GM23338 (cell line): Measurements from ENCODE around the gene FMN2. TPM values are rescaled to one million over a fixed set of nuclear protein-coding genes. Genes with fewer than 3 reads are reported as not detected.

ENCODE experiments used
- ATAC-seq: fragments of 200-7000 bp; cut with Tn5 transposase; 3 replicates; pipeline ENCODE4 v1.9.1; 2020
- DNase-seq: peaks from one replicate; pipeline ENCODE4 v3.0.0-alpha.2; 2015; ENCODE audit warnings: low spot score
- H2AFZ ChIP-seq: fragments of 200-600 bp; sonication (generic); 2 replicates; pipeline ENCODE4 v1.8.0; 2016; ENCODE audit warnings: antibody characterized with exemption, mild to moderate bottlenecking, moderate library complexity
- H3F3A ChIP-seq: fragments of 200-600 bp; sonication (generic); replicated peaks from 2 replicates; pipeline ENCODE4 v1.8.0; 2017; ENCODE audit warnings: antibody characterized with exemption, mixed run types, low read depth
- H3K27ac ChIP-seq: fragments of 200-600 bp; sonication (generic); 2 replicates; pipeline ENCODE4 v1.6.1; 2016; ENCODE audit warnings: low read depth
- H3K27me3 ChIP-seq: fragments of 200-600 bp; sonication (generic); 2 replicates; pipeline ENCODE4 v1.8.0; 2016; ENCODE audit warnings: mild to moderate bottlenecking, mixed run types, moderate library complexity; ENCODE audit not compliant: insufficient read depth
- H3K36me3 ChIP-seq: fragments of 200-600 bp; sonication (generic); 2 replicates; pipeline ENCODE4 v1.8.0; 2016; ENCODE audit warnings: mild to moderate bottlenecking; ENCODE audit not compliant: insufficient read depth
- H3K4me1 ChIP-seq: fragments of 200-600 bp; sonication (generic); 2 replicates; pipeline ENCODE4 v1.8.0; 2016; ENCODE audit warnings: mild to moderate bottlenecking, moderate library complexity; ENCODE audit not compliant: insufficient read depth
- H3K4me2 ChIP-seq: fragments of 200-600 bp; sonication (generic); 2 replicates; pipeline ENCODE4 v1.7.1; 2017; ENCODE audit warnings: mixed run types
- H3K4me3 ChIP-seq: fragments of 200-600 bp; sonication (generic); 2 replicates; pipeline ENCODE4 v1.6.1; 2016; ENCODE audit warnings: mixed run types
- H3K79me2 ChIP-seq: fragments of 200-600 bp; sonication (generic); replicated peaks from 2 replicates; pipeline ENCODE4 v1.8.0; 2017; ENCODE audit warnings: mild to moderate bottlenecking; ENCODE audit not compliant: insufficient read depth
- H3K9me2 ChIP-seq: fragments of 200-600 bp; sonication (generic); 2 replicates; pipeline ENCODE4 v1.8.0; 2017; ENCODE audit not compliant: insufficient read depth
- H4K20me1 ChIP-seq: fragments of 200-600 bp; sonication (generic); replicated peaks from 2 replicates; pipeline ENCODE4 v1.8.0; 2017; ENCODE audit warnings: mild to moderate bottlenecking; ENCODE audit not compliant: insufficient read depth
- H3K27ac Mint-ChIP-seq: 2 replicates; pipeline ENCODE4 v1.8.0; 2020; ENCODE audit warnings: inconsistent platforms, mild to moderate bottlenecking, moderate library complexity, mixed read lengths
- H3K27me3 Mint-ChIP-seq: 3 replicates; pipeline ENCODE4 v1.8.0; 2022; ENCODE audit warnings: low read depth, mild to moderate bottlenecking, moderate library complexity, mixed read lengths, inconsistent platforms; ENCODE audit not compliant: insufficient read depth, poor library complexity
- H3K36me3 Mint-ChIP-seq: 3 replicates; pipeline ENCODE4 v1.8.0; 2021; ENCODE audit warnings: low read depth, mild to moderate bottlenecking, inconsistent platforms, moderate library complexity, mixed read lengths
- H3K4me1 Mint-ChIP-seq: 3 replicates; pipeline ENCODE4 v1.8.0; 2020; ENCODE audit warnings: mild to moderate bottlenecking, inconsistent platforms, mixed read lengths
- H3K4me3 Mint-ChIP-seq: 3 replicates; pipeline ENCODE4 v1.8.0; 2021; ENCODE audit warnings: moderate library complexity, mild to moderate bottlenecking, inconsistent platforms, mixed read lengths
- H3K9me3 Mint-ChIP-seq: 3 replicates; pipeline ENCODE4 v1.8.0; 2020; ENCODE audit warnings: moderate library complexity, mild to moderate bottlenecking, inconsistent platforms, mixed read lengths
- CREB1 ChIP-seq: fragments of 250-450 bp; sonication (Bioruptor Pico); IDR thresholded peaks from 2 replicates; pipeline ENCODE4 v1.5.0; 2020; ENCODE audit warnings: low read depth, mild to moderate bottlenecking, moderate library complexity
- EZH2 ChIP-seq: fragments of 200-600 bp; sonication (generic); IDR thresholded peaks from one replicate; pipeline ENCODE4 v1.8.0; 2017; ENCODE audit warnings: antibody characterized with exemption, mild to moderate bottlenecking, low read depth; ENCODE audit not compliant: unreplicated experiment
- EZH2phosphoT487 ChIP-seq: fragments of 200-600 bp; sonication (generic); IDR thresholded peaks from one replicate; pipeline ENCODE4 v1.8.1; 2018; ENCODE audit warnings: antibody characterized with exemption; ENCODE audit not compliant: unreplicated experiment
- JUNB ChIP-seq: IDR thresholded peaks from one replicate; pipeline ENCODE4 v1.6.1; 2016; ENCODE audit warnings: antibody characterized with exemption; ENCODE audit not compliant: unreplicated experiment
- NANOG ChIP-seq: IDR thresholded peaks from 2 replicates; pipeline ENCODE4 v1.6.1; 2016; ENCODE audit warnings: antibody characterized with exemption, borderline replicate concordance
- POLR2AphosphoS5 ChIP-seq: IDR thresholded peaks from 2 replicates; pipeline ENCODE4 v1.6.1; 2016; ENCODE audit warnings: antibody characterized with exemption, low read depth
- STAT1 ChIP-seq: IDR thresholded peaks from one replicate; pipeline ENCODE4 v1.6.1; 2016; ENCODE audit warnings: antibody characterized with exemption; ENCODE audit not compliant: unreplicated experiment
- ZNF114 ChIP-seq: fragments of 250-450 bp; sonication (Bioruptor Pico); IDR thresholded peaks from 2 replicates; pipeline ENCODE4 v1.5.0; 2020; ENCODE audit warnings: mild to moderate bottlenecking, moderate library complexity
- ZNF331 ChIP-seq: fragments of 250-450 bp; sonication (Bioruptor Pico); IDR thresholded peaks from 2 replicates; pipeline ENCODE4 v1.5.0; 2020; ENCODE audit warnings: low read depth, mild to moderate bottlenecking, moderate library complexity
- polyA plus RNA-seq: library from polyadenylated mRNA; unstranded; fragments of >200 nt; fragmentation: Nextera tagmentation; extraction: Ambion mirVana; gene quantifications from 2 replicates; pipeline ENCODE4 v1.2.1, GENCODE V29; 2016
- total RNA-seq: library from RNA; depleted of rRNA; stranded (reverse); fragments of >200 nt; shearing (Covaris generic); gene quantifications from 2 replicates; pipeline ENCODE4 v1.2.3, GENCODE V29; 2014
- TF ChIP-seq, protein P1 (sequence below): IDR thresholded peaks from 2 replicates; pipeline ENCODE4 v1.6.1; 2016; ENCODE audit warnings: antibody characterized with exemption
- TF ChIP-seq, protein P2 (sequence below), 2 experiments: fragments of 200-600 bp in 1 of 2; sonication (generic) in 1 of 2; conservative IDR thresholded peaks; 2 replicates each; pipeline versions ENCODE4 v1.5.1 to v1.6.1; 2016 to 2017; ENCODE audit warnings: antibody characterized with exemption in 2 of 2, low read depth in 2 of 2, mild to moderate bottlenecking in 2 of 2, moderate library complexity in 1 of 2
- TF ChIP-seq, protein P3 (sequence below): IDR thresholded peaks from one replicate; pipeline ENCODE4 v1.6.1; 2018; ENCODE audit warnings: antibody characterized with exemption; ENCODE audit not compliant: unreplicated experiment
- TF ChIP-seq, protein P4 (sequence below): fragments of 250-450 bp; sonication (Bioruptor Pico); IDR thresholded peaks from 2 replicates; pipeline ENCODE4 v1.5.0; 2020; ENCODE audit warnings: mild to moderate bottlenecking, moderate library complexity

Gene FMN2
- total and polyA plus RNA-seq, 2 experiments from 2014 or later = 1.5 to 2.5 TPM

DNA sequence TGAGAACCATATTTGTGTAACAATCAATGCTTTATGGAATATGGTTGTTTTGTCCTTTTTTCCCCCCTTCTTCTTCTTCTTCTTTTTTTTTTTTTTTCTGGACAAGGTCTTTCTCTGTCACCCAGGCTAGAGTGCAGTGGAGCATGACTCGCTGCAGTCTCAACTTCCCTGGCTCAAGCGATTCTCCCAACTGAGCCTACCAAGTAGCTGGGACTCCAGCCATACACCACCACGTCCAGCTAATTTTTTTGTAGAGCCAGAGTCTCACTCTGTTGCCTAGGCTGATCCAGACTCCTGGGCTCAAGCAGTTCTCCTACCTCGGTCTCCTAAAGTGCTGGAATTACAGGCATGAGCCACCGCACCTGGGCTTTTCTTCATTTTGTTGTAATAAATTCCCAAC is 86.7 kb downstream of the FMN2 start:
- Histone ChIP-seq H3K4me3 (no peak overlapping the region), H2AFZ (no peak overlapping the region), H3K27me3 (no peaks in the 10 kb centered on the region), H3K4me1 (no peaks in the 10 kb centered on the region), H3K79me2 (no peaks in the 10 kb centered on the region), H3K4me2 (no peak overlapping the region), H3K36me3 (no peaks in the 10 kb centered on the region), H3K27ac (no peak overlapping the region), H3K9me2 (no peaks in the 10 kb centered on the region), H4K20me1 (no peaks in the 10 kb centered on the region), H3F3A (no peaks in the 10 kb centered on the region)
- Mint-ChIP-seq H3K27ac (peak overlapping the region; percentile 51; the same call in 1 of the 2 replicates), H3K4me1 (peaks cover 2% of the 10 kb centered on the region; the same call in 1 of the 3 replicates), H3K9me3 (no peaks in the 10 kb centered on the region), H3K36me3 (no peaks in the 10 kb centered on the region; the same call in 2 of the 3 replicates), H3K4me3 (no peak overlapping the region), H3K27me3 (peaks cover 1% of the 10 kb centered on the region)
- DNase-seq (no peak), ATAC-seq (no peak)
- TF ChIP-seq CREB1 (CRISPR knock-in tag) (no peak), ZNF114 (CRISPR knock-in tag) (no peak), ZNF331 (CRISPR knock-in tag) (no peak), POLR2AphosphoS5 (no peak), EZH2 (no peak), EZH2phosphoT487 (no peak), NANOG (no peak), JUNB (no peak), STAT1 (no peak)
- TF ChIP-seq, protein P1, sequence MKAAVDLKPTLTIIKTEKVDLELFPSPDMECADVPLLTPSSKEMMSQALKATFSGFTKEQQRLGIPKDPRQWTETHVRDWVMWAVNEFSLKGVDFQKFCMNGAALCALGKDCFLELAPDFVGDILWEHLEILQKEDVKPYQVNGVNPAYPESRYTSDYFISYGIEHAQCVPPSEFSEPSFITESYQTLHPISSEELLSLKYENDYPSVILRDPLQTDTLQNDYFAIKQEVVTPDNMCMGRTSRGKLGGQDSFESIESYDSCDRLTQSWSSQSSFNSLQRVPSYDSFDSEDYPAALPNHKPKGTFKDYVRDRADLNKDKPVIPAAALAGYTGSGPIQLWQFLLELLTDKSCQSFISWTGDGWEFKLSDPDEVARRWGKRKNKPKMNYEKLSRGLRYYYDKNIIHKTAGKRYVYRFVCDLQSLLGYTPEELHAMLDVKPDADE = no peak
- TF ChIP-seq, protein P2, sequence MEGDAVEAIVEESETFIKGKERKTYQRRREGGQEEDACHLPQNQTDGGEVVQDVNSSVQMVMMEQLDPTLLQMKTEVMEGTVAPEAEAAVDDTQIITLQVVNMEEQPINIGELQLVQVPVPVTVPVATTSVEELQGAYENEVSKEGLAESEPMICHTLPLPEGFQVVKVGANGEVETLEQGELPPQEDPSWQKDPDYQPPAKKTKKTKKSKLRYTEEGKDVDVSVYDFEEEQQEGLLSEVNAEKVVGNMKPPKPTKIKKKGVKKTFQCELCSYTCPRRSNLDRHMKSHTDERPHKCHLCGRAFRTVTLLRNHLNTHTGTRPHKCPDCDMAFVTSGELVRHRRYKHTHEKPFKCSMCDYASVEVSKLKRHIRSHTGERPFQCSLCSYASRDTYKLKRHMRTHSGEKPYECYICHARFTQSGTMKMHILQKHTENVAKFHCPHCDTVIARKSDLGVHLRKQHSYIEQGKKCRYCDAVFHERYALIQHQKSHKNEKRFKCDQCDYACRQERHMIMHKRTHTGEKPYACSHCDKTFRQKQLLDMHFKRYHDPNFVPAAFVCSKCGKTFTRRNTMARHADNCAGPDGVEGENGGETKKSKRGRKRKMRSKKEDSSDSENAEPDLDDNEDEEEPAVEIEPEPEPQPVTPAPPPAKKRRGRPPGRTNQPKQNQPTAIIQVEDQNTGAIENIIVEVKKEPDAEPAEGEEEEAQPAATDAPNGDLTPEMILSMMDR (conservative IDR thresholded peaks at IDR 0.05; ENCODE audit: low read depth in 2 of 2) = no peak
- TF ChIP-seq, protein P3, sequence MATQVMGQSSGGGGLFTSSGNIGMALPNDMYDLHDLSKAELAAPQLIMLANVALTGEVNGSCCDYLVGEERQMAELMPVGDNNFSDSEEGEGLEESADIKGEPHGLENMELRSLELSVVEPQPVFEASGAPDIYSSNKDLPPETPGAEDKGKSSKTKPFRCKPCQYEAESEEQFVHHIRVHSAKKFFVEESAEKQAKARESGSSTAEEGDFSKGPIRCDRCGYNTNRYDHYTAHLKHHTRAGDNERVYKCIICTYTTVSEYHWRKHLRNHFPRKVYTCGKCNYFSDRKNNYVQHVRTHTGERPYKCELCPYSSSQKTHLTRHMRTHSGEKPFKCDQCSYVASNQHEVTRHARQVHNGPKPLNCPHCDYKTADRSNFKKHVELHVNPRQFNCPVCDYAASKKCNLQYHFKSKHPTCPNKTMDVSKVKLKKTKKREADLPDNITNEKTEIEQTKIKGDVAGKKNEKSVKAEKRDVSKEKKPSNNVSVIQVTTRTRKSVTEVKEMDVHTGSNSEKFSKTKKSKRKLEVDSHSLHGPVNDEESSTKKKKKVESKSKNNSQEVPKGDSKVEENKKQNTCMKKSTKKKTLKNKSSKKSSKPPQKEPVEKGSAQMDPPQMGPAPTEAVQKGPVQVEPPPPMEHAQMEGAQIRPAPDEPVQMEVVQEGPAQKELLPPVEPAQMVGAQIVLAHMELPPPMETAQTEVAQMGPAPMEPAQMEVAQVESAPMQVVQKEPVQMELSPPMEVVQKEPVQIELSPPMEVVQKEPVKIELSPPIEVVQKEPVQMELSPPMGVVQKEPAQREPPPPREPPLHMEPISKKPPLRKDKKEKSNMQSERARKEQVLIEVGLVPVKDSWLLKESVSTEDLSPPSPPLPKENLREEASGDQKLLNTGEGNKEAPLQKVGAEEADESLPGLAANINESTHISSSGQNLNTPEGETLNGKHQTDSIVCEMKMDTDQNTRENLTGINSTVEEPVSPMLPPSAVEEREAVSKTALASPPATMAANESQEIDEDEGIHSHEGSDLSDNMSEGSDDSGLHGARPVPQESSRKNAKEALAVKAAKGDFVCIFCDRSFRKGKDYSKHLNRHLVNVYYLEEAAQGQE = no peak
- TF ChIP-seq, protein P4, sequence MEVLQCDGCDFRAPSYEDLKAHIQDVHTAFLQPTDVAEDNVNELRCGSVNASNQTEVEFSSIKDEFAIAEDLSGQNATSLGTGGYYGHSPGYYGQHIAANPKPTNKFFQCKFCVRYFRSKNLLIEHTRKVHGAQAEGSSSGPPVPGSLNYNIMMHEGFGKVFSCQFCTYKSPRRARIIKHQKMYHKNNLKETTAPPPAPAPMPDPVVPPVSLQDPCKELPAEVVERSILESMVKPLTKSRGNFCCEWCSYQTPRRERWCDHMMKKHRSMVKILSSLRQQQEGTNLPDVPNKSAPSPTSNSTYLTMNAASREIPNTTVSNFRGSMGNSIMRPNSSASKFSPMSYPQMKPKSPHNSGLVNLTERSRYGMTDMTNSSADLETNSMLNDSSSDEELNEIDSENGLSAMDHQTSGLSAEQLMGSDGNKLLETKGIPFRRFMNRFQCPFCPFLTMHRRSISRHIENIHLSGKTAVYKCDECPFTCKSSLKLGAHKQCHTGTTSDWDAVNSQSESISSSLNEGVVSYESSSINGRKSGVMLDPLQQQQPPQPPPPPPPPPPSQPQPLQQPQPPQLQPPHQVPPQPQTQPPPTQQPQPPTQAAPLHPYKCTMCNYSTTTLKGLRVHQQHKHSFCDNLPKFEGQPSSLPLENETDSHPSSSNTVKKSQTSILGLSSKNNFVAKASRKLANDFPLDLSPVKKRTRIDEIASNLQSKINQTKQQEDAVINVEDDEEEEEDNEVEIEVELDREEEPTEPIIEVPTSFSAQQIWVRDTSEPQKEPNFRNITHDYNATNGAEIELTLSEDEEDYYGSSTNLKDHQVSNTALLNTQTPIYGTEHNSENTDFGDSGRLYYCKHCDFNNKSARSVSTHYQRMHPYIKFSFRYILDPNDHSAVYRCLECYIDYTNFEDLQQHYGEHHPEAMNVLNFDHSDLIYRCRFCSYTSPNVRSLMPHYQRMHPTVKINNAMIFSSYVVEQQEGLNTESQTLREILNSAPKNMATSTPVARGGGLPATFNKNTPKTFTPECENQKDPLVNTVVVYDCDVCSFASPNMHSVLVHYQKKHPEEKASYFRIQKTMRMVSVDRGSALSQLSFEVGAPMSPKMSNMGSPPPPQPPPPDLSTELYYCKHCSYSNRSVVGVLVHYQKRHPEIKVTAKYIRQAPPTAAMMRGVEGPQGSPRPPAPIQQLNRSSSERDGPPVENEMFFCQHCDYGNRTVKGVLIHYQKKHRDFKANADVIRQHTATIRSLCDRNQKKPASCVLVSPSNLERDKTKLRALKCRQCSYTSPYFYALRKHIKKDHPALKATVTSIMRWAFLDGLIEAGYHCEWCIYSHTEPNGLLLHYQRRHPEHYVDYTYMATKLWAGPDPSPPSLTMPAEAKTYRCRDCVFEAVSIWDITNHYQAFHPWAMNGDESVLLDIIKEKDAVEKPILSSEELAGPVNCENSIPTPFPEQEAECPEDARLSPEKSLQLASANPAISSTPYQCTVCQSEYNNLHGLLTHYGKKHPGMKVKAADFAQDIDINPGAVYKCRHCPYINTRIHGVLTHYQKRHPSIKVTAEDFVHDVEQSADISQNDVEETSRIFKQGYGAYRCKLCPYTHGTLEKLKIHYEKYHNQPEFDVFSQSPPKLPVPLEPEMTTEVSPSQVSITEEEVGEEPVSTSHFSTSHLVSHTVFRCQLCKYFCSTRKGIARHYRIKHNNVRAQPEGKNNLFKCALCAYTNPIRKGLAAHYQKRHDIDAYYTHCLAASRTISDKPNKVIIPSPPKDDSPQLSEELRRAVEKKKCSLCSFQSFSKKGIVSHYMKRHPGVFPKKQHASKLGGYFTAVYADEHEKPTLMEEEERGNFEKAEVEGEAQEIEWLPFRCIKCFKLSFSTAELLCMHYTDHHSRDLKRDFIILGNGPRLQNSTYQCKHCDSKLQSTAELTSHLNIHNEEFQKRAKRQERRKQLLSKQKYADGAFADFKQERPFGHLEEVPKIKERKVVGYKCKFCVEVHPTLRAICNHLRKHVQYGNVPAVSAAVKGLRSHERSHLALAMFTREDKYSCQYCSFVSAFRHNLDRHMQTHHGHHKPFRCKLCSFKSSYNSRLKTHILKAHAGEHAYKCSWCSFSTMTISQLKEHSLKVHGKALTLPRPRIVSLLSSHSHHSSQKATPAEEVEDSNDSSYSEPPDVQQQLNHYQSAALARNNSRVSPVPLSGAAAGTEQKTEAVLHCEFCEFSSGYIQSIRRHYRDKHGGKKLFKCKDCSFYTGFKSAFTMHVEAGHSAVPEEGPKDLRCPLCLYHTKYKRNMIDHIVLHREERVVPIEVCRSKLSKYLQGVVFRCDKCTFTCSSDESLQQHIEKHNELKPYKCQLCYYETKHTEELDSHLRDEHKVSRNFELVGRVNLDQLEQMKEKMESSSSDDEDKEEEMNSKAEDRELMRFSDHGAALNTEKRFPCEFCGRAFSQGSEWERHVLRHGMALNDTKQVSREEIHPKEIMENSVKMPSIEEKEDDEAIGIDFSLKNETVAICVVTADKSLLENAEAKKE (CRISPR knock-in tag) = no peak
